Activated gamma-delta T cell treated with anti-CD3 and anti-CD28 coated beads, Interleukin-2, amount 50 U/mL, for 16 hours (primary cell): Measurements from ENCODE around the gene CELF5.
"Not testable (repeated sequence)": the region's sequence is repeated elsewhere in the genome, so short reads cannot be mapped to it uniquely, and the experiment has no call there.

Experiments used
- DNase-seq: peaks from one replicate; pipeline ENCODE4 v3.0.0-alpha.2; 2020; ENCODE audit warnings: low read depth

Gene CELF5

GRCh38 chr19:3190470-3190770 lies 34.0 kb upstream of the CELF5 start:
- no peak for DNase-seq

DNA sequence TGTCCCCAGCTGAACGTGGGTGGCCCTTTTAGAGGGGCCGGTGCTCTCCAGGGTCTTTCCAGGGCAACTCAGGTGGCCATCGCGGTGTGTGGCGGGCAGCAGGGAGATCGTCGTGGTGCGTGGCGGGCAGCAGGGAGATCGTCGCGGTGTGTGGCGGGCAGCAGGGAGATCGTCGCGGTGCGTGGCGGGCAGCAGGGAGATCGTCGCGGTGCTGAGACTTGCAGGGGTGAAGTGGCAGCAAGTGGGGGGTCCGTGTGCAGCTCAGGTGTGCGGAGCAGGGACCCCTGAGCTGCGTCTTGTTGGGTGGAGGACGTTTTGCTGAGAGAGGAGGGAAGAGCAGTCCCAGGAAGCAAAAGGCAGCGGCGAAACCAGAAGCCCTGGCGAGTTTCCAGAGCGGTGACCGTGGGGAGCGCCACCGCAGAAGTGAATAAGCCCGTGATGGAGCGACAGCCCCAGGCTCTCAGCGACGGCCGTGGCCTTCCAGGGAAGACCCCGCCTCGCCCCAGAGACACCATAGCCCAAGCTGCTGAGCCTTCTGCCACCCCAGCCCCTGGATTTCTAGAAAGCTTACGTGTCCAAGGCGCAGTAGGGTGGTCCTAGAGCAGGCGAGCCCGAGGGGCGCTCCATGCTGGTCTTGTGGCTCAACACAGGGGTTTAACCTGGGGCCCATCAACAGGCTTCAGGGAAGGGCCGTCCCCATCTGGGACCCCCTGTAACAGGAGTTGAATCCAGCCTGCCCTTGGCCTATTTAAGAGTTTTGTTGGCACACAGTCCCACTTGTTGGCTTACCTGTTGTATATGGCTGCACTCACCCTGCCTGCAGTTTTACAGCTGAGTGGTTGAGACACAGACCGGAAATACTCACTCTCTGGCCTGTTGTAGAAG lies 33.3 kb upstream of the CELF5 start:
- no peak for DNase-seq

DNA sequence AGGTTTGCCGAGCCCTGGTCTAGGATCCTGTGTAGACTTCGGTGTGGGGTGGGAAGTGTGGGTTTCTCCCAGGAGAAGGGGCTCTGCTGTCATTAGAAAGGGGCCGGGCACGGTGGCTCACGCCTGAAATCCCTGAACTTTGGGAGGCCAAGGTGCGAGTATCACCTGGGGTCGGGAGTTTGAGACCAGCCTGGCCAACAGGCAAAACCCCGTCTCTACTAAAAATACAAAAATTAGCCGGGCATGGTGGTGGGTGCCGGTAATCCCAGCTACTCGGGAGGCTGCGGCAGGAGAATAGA lies 32.7 kb upstream of the CELF5 start:
- not testable (repeated sequence) for DNase-seq

DNA sequence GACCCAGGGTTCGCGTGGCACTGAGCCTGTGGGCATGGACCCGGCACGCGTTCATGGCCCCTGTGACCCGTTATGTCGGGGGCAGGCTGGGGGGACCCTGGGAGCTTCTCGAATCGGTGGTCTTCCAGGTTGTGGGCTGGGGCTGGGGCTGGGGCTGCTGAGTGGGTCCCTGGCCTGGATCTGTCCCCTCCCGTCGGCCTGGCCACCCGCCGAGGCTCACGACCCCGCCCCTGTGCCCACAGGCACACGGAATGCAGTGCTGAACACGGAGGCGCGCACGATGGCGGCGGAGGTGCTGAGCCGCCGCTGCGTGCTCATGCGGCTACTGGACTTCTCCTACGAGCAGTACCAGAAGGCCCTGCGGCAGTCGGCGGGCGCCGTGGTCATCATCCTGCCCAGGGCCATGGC lies 32.2 kb upstream of the CELF5 start:
- no peak for DNase-seq

DNA sequence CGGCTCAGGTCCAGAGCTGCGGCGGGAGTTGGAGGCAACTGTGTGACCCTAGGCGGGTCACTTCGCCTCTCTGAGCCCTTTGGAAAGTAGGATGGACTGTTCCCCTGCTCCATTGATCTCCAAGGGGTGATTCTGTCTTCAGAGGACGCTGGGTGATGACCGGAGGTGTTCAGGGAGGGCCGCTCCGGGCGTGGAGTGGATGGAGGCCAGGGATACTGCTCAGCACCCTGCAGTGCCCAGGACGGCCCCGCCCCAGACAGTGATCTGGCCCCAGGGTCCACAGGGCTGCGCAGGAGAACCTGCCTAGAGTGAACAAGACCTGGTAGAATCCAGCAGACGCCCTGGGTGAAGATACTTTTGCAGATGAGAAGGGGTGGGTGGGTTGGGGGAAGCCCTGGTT lies 31.8 kb upstream of the CELF5 start:
- DNase-seq, result no peak

- DNase-seq, result no peak
Measured at GRCh38 chr19:3193256-3194105, 31.0 kb upstream of the CELF5 start.

DNA sequence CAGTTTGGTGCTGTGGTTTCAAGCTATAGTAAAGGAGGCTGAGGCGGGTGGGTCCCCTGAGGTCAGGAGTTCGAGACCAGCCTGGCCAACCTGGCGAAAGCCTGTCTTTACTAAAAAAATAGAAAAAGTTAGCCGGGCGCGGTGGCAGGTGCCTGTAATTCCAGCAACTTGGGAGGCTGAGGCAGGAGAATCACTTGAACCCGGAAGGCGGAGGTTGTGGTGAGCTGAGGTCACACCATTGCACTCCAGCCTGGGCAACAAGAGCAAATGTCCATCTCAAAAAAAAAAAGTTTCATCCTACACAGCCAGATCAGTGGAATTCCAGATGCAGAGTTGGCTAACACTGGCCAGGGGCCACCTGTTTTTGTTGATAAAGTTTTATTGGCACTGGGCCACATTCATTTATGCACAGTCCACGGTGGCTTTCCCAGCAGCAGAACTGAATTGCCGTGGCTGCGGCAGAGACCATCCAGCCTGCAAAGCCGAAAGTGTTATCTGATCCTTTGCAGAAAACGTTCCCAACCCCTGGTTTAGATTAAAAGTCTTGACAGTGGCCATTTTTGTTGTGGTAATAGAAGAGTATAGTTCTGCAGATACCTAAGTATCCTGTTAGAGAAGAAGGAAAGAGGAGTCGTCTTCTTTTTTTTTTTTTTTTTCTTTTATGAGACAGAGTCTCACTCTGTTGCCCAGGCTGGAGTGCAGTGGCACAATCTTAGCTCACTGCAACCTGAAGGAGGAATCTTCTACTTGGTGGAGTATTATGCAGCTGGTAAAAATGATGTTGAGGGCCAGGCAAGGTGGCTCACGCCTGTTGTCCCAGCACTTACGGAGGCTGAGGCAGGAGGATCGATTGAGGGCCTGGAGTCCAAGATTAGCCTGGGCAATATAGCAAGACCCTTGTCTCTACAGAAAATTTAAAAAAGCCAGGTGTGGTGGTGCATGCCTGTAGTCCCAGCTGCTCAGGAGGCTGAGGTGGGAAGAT lies 30.1 kb upstream of the CELF5 start:
- DNase-seq, result no peak

DNA sequence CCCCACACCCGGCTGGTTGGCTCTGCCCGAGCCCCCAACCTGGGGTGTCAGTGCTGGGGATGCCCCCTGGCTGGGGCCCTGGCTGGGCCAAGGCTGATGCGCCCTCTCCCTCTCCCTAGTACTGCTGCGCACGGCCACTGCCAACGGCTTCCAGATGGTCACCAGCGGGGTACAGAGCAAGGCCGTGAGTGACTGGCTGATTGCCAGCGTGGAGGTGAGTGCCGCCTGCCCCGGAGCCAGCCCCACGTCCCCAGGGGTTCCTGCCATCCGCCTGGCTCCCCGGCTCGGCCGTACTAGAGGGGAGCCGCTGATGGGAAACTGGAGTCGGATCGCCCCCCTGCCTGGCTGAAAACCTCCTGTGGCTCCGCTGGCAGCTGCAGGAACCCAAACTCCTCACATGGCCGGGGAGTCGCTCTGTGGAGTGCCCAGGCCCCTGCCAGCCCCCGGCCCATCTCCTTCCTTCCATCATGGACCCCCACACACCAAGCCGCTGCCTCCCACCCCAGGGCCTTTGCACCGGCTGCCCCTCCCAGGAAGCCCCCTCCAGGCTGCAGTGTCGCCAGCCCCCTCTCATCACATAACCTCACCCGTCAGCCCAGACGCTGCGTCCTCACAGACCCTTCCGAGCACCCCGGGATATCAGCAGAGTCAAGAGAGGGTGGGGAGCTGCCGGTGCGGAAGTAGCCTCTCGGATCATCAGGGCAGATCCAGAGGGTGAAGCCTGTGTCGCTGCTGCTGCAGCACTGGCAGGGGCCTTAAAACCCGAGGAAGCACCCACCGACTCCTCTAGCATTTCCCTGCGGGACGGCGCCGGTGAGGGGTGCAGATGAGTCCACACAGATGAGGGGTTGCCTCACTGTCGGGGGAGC lies 28.2 kb upstream of the CELF5 start:
- no peak for DNase-seq

GRCh38 chr19:3196933-3197205 lies 27.6 kb upstream of the CELF5 start:
- no peak for DNase-seq

DNA sequence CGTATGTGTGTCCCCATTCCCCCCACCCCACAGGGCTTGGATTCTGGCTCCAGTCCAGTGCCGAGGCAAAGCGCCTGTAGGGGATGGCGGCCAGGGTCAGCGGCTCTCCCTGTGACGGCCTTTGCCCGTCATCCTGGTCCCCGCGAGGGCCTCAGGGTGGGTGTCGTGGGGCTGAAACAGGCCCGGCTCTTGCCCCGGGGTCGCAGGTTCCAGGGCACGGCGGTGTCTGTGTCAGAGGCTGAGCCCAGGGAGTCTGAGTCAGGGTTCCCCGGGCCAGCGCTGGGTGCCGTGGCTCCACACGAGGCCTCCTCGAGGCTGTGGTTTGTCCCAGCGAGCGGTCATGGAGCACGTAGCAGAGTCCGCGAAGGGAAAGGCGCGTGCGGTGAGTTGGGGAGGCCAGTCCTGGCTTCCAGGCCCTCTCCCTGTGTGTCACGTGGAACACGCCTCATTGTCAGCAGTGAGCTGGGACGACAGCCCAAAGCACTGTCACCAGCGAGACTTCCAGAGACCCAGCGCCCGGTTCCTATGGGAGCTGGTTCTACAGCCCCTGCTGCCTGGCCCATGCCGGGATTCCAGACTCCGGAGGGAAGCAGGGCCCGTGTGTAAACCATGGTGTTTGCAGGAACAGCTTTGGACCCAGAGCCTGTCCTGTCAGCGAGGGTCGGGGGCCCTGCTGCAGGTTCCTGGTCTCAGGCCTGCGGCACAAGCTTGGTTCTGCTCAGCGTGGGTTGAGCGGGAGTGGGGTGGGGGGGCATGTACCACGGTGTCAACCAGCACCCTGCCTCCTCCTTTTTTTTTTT lies 25.4 kb upstream of the CELF5 start:
- DNase-seq, result no peak

DNA sequence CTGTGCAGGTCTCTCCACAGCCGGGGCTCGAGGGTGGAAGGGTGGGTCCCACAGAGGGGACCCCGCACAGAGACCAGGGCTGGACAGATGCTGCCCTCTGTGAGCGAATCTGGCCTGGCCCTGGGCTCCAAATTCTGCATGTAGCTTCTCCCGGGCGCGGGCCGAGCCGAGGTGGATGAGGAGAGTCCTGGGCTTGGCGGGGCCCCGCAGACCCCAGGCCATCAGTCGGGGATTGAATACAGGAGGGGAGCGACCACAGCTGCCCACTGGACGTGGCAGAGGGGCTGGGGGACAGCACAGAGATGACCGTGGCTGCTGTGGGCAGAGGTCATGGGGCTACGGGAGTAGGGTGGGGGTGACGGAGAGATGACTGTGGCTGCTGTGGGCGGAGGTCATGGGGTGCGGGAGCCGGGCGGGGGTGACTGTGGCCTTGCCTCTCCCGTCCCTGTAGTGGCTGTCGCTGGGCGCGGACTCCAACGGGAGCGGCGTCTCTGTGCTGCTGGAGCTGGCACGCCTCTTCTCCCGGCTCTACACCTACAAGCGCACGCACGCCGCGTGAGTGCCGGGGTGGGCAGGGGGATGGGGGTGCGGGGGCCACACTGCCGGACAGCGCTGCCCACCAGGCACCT lies 23.3 kb upstream of the CELF5 start:
- no peak for DNase-seq

DNA sequence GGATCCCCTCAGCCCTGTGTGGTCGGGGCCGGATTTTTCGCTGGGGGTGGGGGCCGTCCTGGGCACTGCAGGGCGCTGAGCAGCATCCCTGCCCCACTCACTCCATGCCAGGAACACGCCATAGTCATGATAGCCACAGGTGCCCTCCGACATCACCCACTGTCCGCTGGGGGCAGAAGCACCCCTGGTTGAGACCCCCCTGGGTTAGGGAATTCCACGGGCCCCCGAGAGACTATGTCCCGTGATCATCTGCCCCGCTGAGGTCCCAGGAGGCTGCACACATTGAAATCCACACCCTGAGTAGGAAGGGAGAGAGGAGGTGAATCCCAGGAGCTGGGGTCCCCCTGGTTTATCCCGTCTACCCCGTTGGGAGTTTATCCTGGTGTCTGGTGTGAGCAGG lies 22.6 kb upstream of the CELF5 start:
- no peak for DNase-seq

GRCh38 chr19:3202346-3202745 lies 22.1 kb upstream of the CELF5 start:
- DNase-seq, result no peak

GRCh38 chr19:3202895-3203294 lies 21.6 kb upstream of the CELF5 start:
- not testable (repeated sequence) for DNase-seq

DNA sequence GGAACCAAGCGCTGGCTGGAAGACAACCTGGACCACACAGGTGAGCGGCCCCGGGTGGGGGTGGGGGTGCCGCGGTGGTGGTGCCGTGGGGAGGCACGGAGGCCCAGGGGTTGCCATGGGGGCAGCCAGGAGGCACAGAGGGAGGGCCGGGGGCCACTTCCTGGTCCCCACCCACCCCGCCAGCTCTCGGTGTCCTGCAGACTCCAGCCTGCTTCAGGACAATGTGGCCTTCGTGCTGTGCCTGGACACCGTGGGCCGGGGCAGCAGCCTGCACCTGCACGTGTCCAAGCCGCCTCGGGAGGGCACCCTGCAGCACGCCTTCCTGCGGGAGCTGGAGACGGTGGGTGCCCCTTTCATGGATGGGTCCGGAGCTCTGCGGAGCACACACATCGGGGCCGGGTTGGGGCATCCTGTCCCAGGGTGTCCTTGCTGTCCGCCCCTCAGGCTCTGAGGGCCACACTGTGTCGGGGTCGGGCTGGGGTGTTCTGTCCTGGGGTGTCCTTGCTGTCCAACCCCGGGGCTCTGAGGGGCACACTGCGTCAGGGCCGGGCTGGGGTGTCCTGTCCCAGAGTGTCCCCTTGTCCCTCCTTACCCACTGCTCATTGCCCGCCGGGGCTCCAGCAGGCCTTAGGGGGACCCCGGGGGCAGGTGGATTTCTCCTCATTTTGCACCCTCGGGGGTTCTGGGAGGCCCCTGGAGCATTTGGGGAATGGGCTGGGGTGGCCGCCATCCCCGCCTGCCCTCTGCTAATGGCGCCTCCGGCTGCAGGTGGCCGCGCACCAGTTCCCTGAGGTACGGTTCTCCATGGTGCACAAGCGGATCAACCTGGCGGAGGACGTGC lies 20.4 kb upstream of the CELF5 start:
- DNase-seq, result no peak

DNA sequence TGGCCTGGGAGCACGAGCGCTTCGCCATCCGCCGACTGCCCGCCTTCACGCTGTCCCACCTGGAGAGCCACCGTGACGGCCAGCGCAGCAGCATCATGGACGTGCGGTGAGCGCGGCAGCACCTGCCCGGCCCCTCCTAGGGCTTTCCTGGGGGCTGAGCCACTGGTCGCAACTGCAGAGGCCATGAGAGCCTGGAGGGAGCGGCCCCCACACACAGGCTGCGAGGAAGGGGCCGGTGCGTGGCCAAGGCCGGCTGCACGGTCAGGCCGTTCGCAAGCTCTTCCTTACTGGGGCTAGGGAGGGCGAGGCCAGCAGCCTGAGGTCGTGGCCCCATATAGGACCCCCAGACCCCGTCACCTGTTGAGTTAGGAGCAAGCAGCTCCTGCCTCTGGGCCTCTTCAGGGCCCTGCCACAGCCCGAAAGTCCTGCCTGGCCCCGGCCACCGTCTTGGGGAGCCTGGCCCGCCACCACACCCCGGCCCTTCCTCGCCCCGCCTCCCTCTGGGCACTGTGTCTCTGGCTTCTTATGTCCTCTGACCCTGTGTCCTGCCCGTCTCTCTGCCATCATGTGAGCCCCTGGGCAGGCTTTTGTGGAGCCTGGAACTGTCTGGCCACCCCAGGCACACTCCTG lies 19.7 kb upstream of the CELF5 start:
- no peak for DNase-seq

GRCh38 chr19:3206216-3206953 lies 18.1 kb upstream of the CELF5 start:
- no peak for DNase-seq
